ENCODE measurements around the gene PEAK1.

PEAK1 gene

GRCh38 chr15:77400258-77400657 is 19.6 kb downstream of the PEAK1 start:
- no peak for DNase-seq

GRCh38 chr15:77398927-77399326 is 21.0 kb downstream of the PEAK1 start:
- no peak for DNase-seq

- no peak for DNase-seq
Observed at GRCh38 chr15:77396692-77397091, 23.2 kb downstream of the PEAK1 start.

GRCh38 chr15:77395013-77395774 is 24.7 kb downstream of the PEAK1 start:
- no peak for DNase-seq

GRCh38 chr15:77393471-77393840 is 26.4 kb downstream of the PEAK1 start:
- no peak for DNase-seq

GRCh38 chr15:77392762-77393470 is 27.0 kb downstream of the PEAK1 start:
- DNase-seq = no peak

GRCh38 chr15:77391372-77391951 is 28.4 kb downstream of the PEAK1 start:
- no peak for DNase-seq

GRCh38 chr15:77387365-77388105 is 32.4 kb downstream of the PEAK1 start:
- no peak for DNase-seq

GRCh38 chr15:77386626-77387025 is 33.3 kb downstream of the PEAK1 start:
- no peak for DNase-seq

GRCh38 chr15:77384589-77385359 is 35.1 kb downstream of the PEAK1 start:
- DNase-seq = no peak

GRCh38 chr15:77384086-77384485 is 35.8 kb downstream of the PEAK1 start:
- no peak for DNase-seq

GRCh38 chr15:77380033-77380432 is 39.9 kb downstream of the PEAK1 start:
- DNase-seq = no peak

- no peak for DNase-seq
Observed at GRCh38 chr15:77376770-77377169, 43.1 kb downstream of the PEAK1 start.

GRCh38 chr15:77375133-77375532 is 44.8 kb downstream of the PEAK1 start:
- no peak for DNase-seq

- DNase-seq = no peak
Observed at GRCh38 chr15:77373441-77373840, 46.5 kb downstream of the PEAK1 start.

- no peak for DNase-seq
Observed at GRCh38 chr15:77371850-77372563, 47.9 kb downstream of the PEAK1 start.

GRCh38 chr15:77370580-77370979 is 49.3 kb downstream of the PEAK1 start:
- no peak for DNase-seq

GRCh38 chr15:77369168-77369567 is 50.7 kb downstream of the PEAK1 start:
- DNase-seq = no peak

- no peak for DNase-seq
Observed at GRCh38 chr15:77367631-77368030, 52.3 kb downstream of the PEAK1 start.

- DNase-seq = no peak
Observed at GRCh38 chr15:77361456-77361855, 58.4 kb downstream of the PEAK1 start.

GRCh38 chr15:77358545-77359240 is 61.2 kb downstream of the PEAK1 start:
- no peak for DNase-seq
